ENCODE measurements around the gene TSHZ2.

DNA sequence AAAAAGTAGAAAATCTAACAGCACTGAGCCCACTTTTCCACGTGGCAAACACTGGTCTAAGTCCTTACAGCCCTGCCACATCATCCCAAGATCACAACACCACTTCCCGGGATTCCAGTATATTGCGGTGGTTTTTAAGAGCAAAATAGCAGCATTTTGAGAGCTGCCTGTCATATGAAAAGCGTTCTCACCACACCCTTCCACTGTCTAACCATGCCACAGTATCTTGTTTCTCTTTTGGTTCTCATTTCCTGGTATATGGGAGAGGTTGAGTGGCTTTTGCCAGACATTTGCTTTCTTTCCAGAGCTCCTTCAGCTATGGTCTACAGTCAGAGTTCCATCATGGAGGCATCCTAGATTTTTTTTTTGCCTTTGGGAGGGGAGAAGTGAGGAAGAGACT lies 243.0 kb downstream of the TSHZ2 start:
- no peak for TF ChIP-seq SIN3A (IDR thresholded peaks at IDR 0.05; ENCODE audit: borderline replicate concordance, insufficient read depth, low read length)
- TF ChIP-seq TAF1 (IDR thresholded peaks at IDR 0.05; ENCODE audit: borderline replicate concordance, insufficient read depth, low read length), result no peak

All from PFSK-1 (cell line).